Middle frontal gyrus (tissue), 1 donor: ENCODE measurements around the gene SLC9A2.

Experiments used
- DNase-seq: peaks from one replicate; pipeline ENCODE4 v3.0.0-alpha.2; 2015; ENCODE audit warnings: low spot score; ENCODE audit errors: extremely low spot score

SLC9A2 gene

DNA sequence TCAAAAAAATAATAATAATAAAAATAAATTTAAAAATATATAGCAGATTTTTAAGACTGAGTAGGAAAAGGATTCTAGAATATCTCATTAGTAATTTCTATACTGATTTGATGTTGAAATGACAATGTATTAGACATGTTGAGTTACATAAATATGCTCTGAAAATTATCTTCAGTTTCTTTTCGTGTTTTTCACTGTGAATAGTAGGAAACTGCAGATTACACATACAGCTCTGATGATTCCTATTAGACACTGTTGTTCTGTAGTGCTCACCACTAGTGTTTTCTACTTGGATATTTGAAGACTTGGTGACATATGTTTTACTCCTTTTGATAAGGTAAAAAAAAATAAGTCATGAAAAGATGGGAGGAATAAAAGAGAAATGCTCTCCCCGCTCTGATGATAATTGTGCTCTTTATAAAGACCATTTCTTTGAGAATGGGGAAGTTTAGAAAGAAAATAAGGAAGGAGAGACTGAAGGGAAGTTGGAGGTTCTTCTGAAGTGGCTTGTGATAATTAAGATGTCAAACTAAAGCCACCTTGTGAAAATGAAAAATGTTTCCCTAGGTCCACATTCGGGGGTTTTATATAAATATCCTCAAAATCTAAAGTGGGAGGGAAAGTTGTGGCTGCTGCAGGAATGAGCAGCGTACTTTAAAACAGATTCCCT is 52.9 kb downstream of the SLC9A2 start:
- no peak for DNase-seq

- no peak for DNase-seq
Measured at GRCh38 chr2:102674370-102674769, 55.0 kb downstream of the SLC9A2 start.

GRCh38 chr2:102674836-102675235 is 55.5 kb downstream of the SLC9A2 start:
- no peak for DNase-seq

DNA sequence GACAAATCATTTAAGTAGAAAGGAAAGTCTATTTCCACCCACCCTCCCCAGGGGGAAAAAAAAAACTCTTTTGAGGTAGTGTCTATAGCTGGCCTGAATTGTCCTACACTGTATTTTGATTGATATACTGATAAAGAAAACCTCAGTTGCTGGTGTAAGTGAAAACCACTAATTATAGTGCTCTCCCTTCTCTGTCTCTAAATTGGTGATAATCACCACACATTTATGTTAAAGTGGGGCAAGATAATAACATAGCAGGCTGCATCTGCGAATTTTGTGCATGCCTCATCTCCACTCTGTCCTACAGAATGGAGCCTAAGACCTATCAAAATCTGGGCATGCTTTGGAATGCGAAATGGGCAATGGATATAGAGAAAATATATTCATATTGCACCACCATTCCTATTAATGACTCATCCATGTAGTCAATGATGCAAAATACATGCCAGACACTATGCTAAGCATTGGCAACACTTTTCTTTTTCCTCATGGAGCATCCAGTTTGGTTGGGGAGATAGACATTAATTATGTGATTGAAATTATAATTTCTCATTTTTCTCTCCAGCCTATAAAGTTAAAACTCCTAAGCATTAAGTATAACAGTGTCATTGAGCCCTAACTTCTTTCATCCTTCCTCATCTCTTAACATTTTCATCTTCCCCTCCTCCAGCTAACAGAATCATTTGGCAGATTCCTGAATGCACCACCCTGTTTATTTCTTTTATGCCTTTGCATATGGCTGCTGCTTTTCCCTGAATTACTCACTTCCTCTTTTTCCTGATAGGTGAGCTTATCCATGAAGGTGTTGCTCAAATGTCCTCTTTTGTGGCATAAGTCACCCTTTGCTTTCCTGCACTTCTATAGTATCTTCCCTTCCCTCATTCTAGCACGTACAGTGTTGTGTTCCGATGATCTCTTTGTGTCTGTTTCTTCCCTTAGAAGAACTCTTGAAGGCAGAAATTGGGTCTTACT is 58.2 kb downstream of the SLC9A2 start:
- no peak for DNase-seq

- DNase-seq = no peak
Measured at GRCh38 chr2:102678442-102678841, 59.1 kb downstream of the SLC9A2 start.

GRCh38 chr2:102686479-102687439 is 67.4 kb downstream of the SLC9A2 start:
- DNase-seq = no peak

- DNase-seq = no peak
Measured at GRCh38 chr2:102690012-102690411, 70.7 kb downstream of the SLC9A2 start.

DNA sequence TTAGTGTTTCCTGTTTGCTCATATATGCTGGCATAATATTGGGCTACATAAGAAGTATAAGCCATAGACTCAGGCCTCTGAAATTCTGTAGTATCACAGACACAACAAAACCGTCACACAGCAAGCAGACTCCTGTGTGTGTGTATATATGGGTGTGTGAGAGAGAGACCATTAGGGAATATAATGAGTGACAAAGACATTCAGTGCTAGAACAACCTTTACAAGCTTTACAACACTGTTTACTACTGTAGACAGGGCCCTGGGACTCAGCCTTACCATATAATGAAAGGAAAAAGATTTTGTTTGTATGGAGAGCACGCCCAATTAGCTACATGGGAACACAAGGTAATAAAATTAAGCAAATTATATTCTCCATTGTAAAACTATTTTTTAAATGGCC is 77.1 kb downstream of the SLC9A2 start:
- DNase-seq = no peak

DNA sequence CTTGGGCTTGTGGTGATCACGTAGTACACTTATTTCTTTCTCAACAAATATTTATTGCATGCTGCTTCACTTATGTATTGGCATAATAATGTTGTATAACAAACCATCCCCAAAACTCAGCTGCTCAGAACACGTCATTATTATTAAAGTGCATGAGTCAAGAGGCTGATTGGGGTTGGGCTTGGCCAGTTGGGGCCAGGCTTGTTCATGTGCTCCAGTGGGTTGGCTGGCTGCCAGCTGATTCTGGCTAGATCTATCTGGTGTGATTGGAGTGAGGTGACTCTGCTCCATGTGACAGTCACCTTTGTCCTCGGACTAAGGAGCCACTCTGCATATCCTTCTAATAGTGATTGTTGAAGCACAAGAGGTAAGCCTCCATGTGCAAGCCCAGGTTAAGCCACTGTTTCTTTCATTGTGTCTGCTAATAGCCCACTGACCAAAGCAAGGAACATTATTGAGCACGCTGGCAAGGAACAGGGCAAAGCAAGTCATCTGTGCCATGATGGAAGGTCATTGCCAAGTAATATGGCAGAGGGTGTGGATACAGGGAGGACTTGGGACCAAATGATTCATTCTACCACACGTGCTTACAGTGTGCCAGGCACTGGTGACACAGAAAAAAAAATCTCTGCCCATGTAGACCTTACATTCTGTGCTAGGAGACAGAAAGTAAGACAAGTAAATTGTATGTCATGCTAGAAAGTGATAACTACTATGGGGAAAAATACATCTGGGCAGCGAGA is 79.2 kb downstream of the SLC9A2 start:
- DNase-seq = no peak

- DNase-seq = no peak
Measured at GRCh38 chr2:102703305-102703704, 84.0 kb downstream of the SLC9A2 start.

- DNase-seq = no peak
Measured at GRCh38 chr2:102703748-102704147, 84.4 kb downstream of the SLC9A2 start.

- DNase-seq = no peak
Measured at GRCh38 chr2:102704531-102704930, 85.2 kb downstream of the SLC9A2 start.

DNA sequence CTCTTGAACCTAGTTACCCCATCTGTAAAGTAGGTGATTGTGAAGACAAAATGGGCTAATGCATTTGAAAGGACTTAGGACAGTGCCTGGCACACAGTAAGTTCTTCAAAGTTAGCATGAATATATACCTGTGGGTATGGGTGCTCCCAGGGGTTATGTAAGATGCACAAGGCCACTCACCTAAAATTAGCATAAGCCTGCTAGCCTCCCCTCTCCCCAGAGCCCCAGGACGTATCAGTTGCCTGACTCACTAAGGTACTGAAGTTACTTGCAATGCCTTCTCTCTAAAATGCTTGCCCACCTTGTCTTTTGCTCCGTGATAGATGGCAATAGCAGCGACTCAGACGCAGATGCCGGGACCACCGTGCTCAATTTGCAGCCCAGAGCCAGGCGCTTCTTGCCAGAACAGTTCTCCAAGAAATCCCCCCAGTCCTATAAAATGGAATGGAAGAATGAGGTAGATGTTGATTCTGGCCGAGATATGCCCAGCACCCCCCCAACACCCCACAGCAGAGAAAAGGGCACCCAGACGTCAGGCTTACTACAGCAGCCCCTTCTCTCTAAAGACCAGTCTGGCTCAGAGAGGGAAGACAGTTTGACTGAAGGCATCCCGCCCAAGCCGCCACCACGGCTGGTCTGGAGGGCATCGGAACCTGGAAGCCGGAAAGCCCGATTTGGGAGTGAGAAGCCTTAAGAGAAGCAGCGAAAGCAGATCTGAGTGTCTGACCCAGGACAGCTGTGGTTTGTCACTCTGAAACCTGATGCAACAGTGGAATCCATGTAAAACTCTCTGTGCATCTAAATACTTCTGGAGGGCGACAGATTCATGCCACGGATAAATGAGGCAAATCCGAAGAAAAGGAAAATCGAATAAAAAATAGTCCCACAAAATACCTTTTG is 88.7 kb downstream of the SLC9A2 start:
- DNase-seq = no peak

GRCh38 chr2:102708847-102709559 is 89.7 kb downstream of the SLC9A2 start:
- no peak for DNase-seq

DNA sequence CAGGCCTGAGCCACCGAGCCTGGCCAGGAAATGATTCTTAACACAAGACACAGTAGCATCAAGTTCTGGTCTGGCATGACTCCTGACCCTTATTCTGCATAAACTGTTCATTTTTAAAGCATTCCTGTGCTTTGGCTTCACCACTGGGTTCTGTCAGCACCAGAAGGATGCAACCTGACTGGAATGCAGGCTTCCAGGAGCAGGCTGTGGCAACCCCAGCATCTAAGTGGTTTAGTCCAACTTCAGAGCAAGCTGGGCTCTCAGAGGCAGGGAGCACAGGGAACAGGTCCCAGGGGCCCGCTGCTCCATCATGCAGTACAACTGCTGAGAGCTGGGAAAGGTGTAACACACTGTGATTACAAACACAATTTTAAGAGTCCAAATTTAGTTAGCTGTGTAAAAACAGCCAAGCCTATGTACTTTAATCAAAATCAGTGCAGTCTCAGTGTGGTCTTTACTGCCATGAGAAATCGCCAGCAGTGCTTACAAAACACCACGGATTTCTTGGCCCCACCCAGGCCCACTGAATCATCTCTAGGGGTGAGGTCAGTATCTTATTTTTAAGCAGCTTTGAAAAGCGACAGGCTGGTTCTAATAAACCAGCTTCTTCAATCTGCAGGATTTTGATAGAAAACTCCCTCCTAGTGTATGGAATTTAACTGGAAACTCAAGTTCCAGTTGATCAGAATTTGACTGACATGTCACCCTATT is 98.1 kb downstream of the SLC9A2 start:
- no peak for DNase-seq

- no peak for DNase-seq
Measured at GRCh38 chr2:102718387-102719316, 99.3 kb downstream of the SLC9A2 start.

DNA sequence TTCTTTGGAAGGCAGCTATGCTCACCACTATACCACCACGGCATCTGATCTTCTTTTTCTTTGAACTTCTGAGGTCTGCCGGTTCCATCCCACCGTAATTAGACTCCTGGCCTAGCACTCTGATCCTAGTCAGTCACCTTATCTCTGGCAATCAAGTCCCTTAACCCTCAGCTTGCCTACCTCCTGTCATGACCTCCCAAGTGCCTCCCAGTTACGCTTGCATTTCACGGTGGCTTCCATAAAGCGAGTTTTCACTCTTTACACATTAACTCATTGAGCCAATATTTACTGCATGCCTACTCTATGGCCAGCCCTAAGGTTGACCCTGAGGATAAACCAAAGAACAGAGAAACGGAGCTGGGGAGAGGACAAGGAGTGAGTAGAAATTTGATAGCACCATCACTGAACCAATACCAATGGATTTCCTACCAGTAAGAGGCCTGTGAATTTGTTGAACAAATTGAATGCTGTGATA is 104.7 kb downstream of the SLC9A2 start:
- no peak for DNase-seq
